C4-2B (cell line): ENCODE measurements around the gene PTPRZ1.

Source experiments
- H3K27ac ChIP-seq: fragments of 450-650 bp; 2 replicates; pipeline ENCODE4 v1.5.1; 2017
- CTCF ChIP-seq: fragments of 450-650 bp; conservative IDR thresholded peaks from 2 replicates; pipeline ENCODE4 v1.5.1; 2017; ENCODE audit warnings: mild to moderate bottlenecking
- ZFX ChIP-seq: fragments of 450-650 bp; IDR thresholded peaks from 2 replicates; pipeline ENCODE4 v1.6.1; 2017

PTPRZ1 gene

GRCh38 chr7:122040147-122040546 lies 167.2 kb downstream of the PTPRZ1 start:
- TF ChIP-seq CTCF = no peak
- TF ChIP-seq ZFX = no peak
- no peak overlapping the region for H3K27ac ChIP-seq

GRCh38 chr7:122046402-122046801 lies 173.4 kb downstream of the PTPRZ1 start:
- no peak overlapping the region for H3K27ac ChIP-seq
- TF ChIP-seq ZFX (no peak), CTCF (no peak)

DNA sequence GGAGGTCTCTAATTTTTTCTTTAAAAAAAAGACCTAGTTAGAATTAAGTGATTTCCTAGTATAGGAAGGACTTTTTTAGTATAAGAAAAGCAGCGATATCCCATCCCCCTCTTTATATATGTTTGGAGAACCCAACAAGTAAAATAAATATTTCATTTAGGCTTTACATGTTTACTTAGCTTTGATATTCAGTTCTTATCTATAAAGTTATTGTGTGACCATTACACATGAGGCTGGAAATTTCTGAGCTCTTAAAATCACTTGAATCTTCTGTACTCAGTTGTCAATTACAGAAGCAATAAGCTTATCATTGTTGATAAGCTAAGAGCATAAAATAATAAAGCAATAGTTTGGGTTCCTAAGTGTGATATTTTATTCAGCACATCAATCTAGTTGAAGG lies 181.4 kb downstream of the PTPRZ1 start:
- no peak overlapping the region for H3K27ac ChIP-seq

GRCh38 chr7:122055073-122055472 lies 182.1 kb downstream of the PTPRZ1 start:
- no peak overlapping the region for H3K27ac ChIP-seq
- no peak for TF ChIP-seq ZFX
- TF ChIP-seq CTCF = no peak

More for the DNA sequence above, 181.4 kb downstream of the PTPRZ1 start:
- no peak for TF ChIP-seq CTCF
- no peak for TF ChIP-seq ZFX

DNA sequence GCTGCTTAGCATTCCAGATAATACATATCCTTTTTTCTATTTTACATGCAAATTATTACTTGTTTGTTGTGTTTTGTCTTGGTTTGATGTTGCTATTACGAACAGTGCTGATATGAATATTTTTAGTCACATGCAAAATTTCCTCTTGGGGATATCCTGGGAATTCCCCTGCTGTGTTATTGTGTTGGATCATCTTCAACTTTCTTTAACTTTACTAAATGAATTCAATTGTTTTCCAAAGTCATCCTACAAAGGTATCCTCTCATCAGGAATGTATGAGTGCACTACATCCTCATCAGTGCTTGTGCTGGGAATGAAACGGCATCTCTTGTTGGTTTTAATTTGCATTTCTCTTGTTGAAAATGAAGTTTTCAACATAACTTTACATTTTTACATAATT lies 184.0 kb downstream of the PTPRZ1 start:
- TF ChIP-seq ZFX (no peak), CTCF (no peak)

GRCh38 chr7:122059542-122059941 lies 186.6 kb downstream of the PTPRZ1 start:
- TF ChIP-seq ZFX (no peak), CTCF (no peak)

More for the DNA sequence above, 184.0 kb downstream of the PTPRZ1 start:
- H3K27ac ChIP-seq = no peak overlapping the region

DNA sequence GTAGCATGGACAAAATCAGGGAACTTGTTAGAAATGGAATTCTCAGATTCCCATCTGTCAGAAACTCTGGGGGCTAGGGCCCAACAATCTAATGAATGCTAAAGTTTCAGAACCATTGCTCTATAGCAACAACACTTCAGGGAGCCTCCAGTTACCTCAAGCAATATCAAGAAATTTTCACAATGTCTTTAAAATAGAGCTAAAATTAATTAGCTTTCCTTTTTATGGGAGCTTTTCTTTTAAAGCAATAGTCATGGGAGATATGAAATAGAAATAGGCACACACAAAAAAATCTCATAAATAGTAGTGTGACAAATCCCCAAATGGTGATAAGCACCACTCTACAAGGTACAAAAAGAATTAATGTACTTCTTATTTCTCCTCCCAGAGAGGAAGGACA lies 190.2 kb downstream of the PTPRZ1 start:
- no peak overlapping the region for H3K27ac ChIP-seq
- TF ChIP-seq ZFX (no peak), CTCF (no peak)

More at GRCh38 chr7:122059542-122059941, 186.6 kb downstream of the PTPRZ1 start:
- H3K27ac ChIP-seq = no peak overlapping the region
